SK-N-SH (cell line): ENCODE data around the gene RCBTB2. TPM values are rescaled to one million over a fixed set of nuclear protein-coding genes. Genes with fewer than 3 reads are reported as not detected.

Source experiments
- CTCF ChIA-PET: fragments of 300-600, 350-600 bp; formaldehyde crosslinking; extraction: SDS; loops from one replicate; lab custom pipeline; 2021; lab: Yijun Ruan, JAX
- POLR2A ChIA-PET: fragments of 350-600 bp; sonication (Branson Sonifier 250); formaldehyde crosslinking; extraction: SDS; loops from one replicate; lab custom pipeline; 2020; ENCODE audit warnings: antibody characterized with exemption, inconsistent platforms; lab: Yijun Ruan, JAX
- DNase-seq: peaks from one replicate; pipeline ENCODE4 v3.0.0; 2012
- H2AFZ ChIP-seq: fragments of 200-600 bp; sonication (generic); 2 replicates; pipeline ENCODE4 v1.8.1; 2016; ENCODE audit warnings: antibody characterized with exemption, mild to moderate bottlenecking, low read depth
- H3F3A ChIP-seq: fragments of 200-600 bp; sonication (generic); replicated peaks from 2 replicates; pipeline ENCODE3; 2016; ENCODE audit warnings: antibody characterized with exemption, mild to moderate bottlenecking; ENCODE audit not compliant: insufficient read depth
- H3K27ac ChIP-seq, 2 experiments: fragments of 200-500 bp in 1 of 2; fragments of 200-600 bp in 1 of 2; sonication (Bioruptor generic) in 1 of 2; sonication (generic), shearing (Covaris generic) in 1 of 2; 2 replicates each; pipeline versions ENCODE4 v1.5.1 to v1.6.1; 2014 to 2016; ENCODE audit warnings: low read depth in 2 of 2, inconsistent platforms in 1 of 2, low read length in 1 of 2, mild to moderate bottlenecking in 1 of 2, mixed read lengths in 1 of 2
- H3K27me3 ChIP-seq: fragments of 200-600 bp; sonication (generic), shearing (Covaris generic); 2 replicates; pipeline ENCODE4 v1.6.1; 2016; ENCODE audit warnings: mixed run types; ENCODE audit not compliant: insufficient read depth
- H3K36me3 ChIP-seq, 2 experiments: fragments of 200-500 bp in 1 of 2; fragments of 200-600 bp in 1 of 2; sonication (Bioruptor generic) in 1 of 2; sonication (generic) in 1 of 2; replicated peaks in 1 of 2; 2 replicates each; pipeline versions ENCODE3 to v1.5.1; 2014 to 2016; ENCODE audit warnings: low read length in 1 of 2, mild to moderate bottlenecking in 1 of 2; ENCODE audit not compliant: insufficient read depth in 2 of 2, control insufficient read depth in 1 of 2
- H3K4me1 ChIP-seq, 2 experiments: fragments of 200-500 bp in 1 of 2; fragments of 200-600 bp in 1 of 2; sonication (Bioruptor generic) in 1 of 2; sonication (generic), shearing (Covaris generic) in 1 of 2; 2 replicates each; pipeline versions ENCODE4 v1.5.1 to v1.6.1; 2014 to 2016; ENCODE audit warnings: low read depth in 1 of 2, low read length in 1 of 2, mixed run types in 1 of 2; ENCODE audit not compliant: insufficient read depth in 2 of 2, control insufficient read depth in 1 of 2
- H3K4me2 ChIP-seq: fragments of 200-600 bp; sonication (generic), shearing (Covaris generic); 2 replicates; pipeline ENCODE4 v1.6.1; 2017; ENCODE audit warnings: mixed run types
- H3K4me3 ChIP-seq, 2 experiments: fragments of 200-500 bp in 1 of 2; fragments of 200-600 bp in 1 of 2; sonication (Bioruptor generic) in 1 of 2; sonication (generic), shearing (Covaris generic) in 1 of 2; 2 replicates each; pipeline versions ENCODE4 v1.5.1 to v1.8.1; 2014 to 2016; ENCODE audit warnings: low read depth in 2 of 2, inconsistent platforms in 1 of 2, low read length in 1 of 2, mild to moderate bottlenecking in 1 of 2, mixed read lengths in 1 of 2, moderate library complexity in 1 of 2
- H3K79me2 ChIP-seq: fragments of 200-600 bp; sonication (generic); 2 replicates; pipeline ENCODE4 v1.8.1; 2017; ENCODE audit warnings: mild to moderate bottlenecking; ENCODE audit not compliant: insufficient read depth
- H3K9ac ChIP-seq: fragments of 200-600 bp; sonication (generic); 2 replicates; pipeline ENCODE4 v1.6.1; 2017; ENCODE audit warnings: mixed run types
- H3K9me2 ChIP-seq: fragments of 200-600 bp; sonication (generic); 2 replicates; pipeline ENCODE4 v1.6.1; 2017; ENCODE audit warnings: mixed run types
- H3K9me3 ChIP-seq: fragments of 200-600 bp; sonication (generic); 2 replicates; pipeline ENCODE4 v1.6.1; 2017; ENCODE audit warnings: mixed run types, mild to moderate bottlenecking, moderate library complexity
- H4K20me1 ChIP-seq: fragments of 200-600 bp; sonication (generic); 2 replicates; pipeline ENCODE4 v1.6.1; 2017; ENCODE audit warnings: mild to moderate bottlenecking, mixed run types; ENCODE audit not compliant: insufficient read depth
- CHD2 ChIP-seq: fragments of 150-350 bp; IDR thresholded peaks from 2 replicates; pipeline ENCODE4 v1.6.1; 2018; ENCODE audit warnings: low read length; ENCODE audit not compliant: partially characterized antibody
- EP300 ChIP-seq, 2 experiments: IDR thresholded peaks; 2 replicates each; pipeline versions ENCODE4 v1.4.0 to v1.6.1; 2012; ENCODE audit warnings: borderline replicate concordance in 1 of 2, low read depth in 1 of 2, low read length in 1 of 2
- FOXJ3 ChIP-seq: sonication (generic); formaldehyde crosslinking; IDR thresholded peaks from 2 replicates; pipeline ENCODE4 v1.5.1; 2020; ENCODE audit warnings: mild to moderate bottlenecking, missing genetic modification reagents
- FOXM1 ChIP-seq: IDR thresholded peaks from 2 replicates; pipeline ENCODE4 v1.4.0; 2012; ENCODE audit warnings: low read depth, mild to moderate bottlenecking
- GABPA ChIP-seq: IDR thresholded peaks from 2 replicates; pipeline ENCODE4 v1.4.0; 2012; ENCODE audit warnings: low read depth, mild to moderate bottlenecking
- GATA2 ChIP-seq: sonication (generic); formaldehyde crosslinking; IDR thresholded peaks from 2 replicates; pipeline ENCODE4 v1.5.0; 2020; ENCODE audit warnings: mild to moderate bottlenecking, missing genetic modification reagents
- JUND ChIP-seq: IDR thresholded peaks from 2 replicates; pipeline ENCODE4 v1.4.0; 2012
- MEF2A ChIP-seq: IDR thresholded peaks from 2 replicates; pipeline ENCODE4 v1.4.0; 2012; ENCODE audit warnings: low read depth, borderline replicate concordance
- RAD21 ChIP-seq: IDR thresholded peaks from 2 replicates; pipeline ENCODE4 v1.6.1; 2012; ENCODE audit warnings: mild to moderate bottlenecking, low read length
- RCOR1 ChIP-seq: fragments of 150-350 bp; IDR thresholded peaks from 2 replicates; pipeline ENCODE4 v1.6.1; 2017; ENCODE audit warnings: antibody characterized with exemption, low read length
- RFX5 ChIP-seq: IDR thresholded peaks from 2 replicates; pipeline ENCODE4 v1.6.1; 2012; ENCODE audit warnings: mild to moderate bottlenecking, improper control_type of control experiment, low read length
- RXRA ChIP-seq: IDR thresholded peaks from 2 replicates; pipeline ENCODE4 v1.4.0; 2012; ENCODE audit warnings: low read depth, mild to moderate bottlenecking, borderline replicate concordance
- SIN3A ChIP-seq: IDR thresholded peaks from 2 replicates; pipeline ENCODE4 v1.6.1; 2012; ENCODE audit warnings: low read depth, mild to moderate bottlenecking, low read length, moderate library complexity, borderline replicate concordance
- SMC3 ChIP-seq: IDR thresholded peaks from 2 replicates; pipeline ENCODE4 v1.6.1; 2012; ENCODE audit warnings: low read depth, low read length, improper control_type of control experiment
- TAF1 ChIP-seq: IDR thresholded peaks from 2 replicates; pipeline ENCODE4 v1.6.1; 2012; ENCODE audit warnings: low read depth, mild to moderate bottlenecking, low read length, moderate library complexity, borderline replicate concordance
- USF2 ChIP-seq: fragments of 150-350 bp; IDR thresholded peaks from 2 replicates; pipeline ENCODE4 v1.6.1; 2017; ENCODE audit warnings: antibody characterized with exemption, low read length, low read depth, borderline replicate concordance
- YY1 ChIP-seq: IDR thresholded peaks from 2 replicates; pipeline ENCODE4 v1.4.0; 2012; ENCODE audit warnings: low read depth, mild to moderate bottlenecking
- WGBS: methylation state at CpG from one replicate; pipeline ENCODE4 v1.1.6; 2017; ENCODE audit warnings: low lambda C conversion rate; 5-methylcytosine and 5-hydroxymethylcytosine counted together
- polyA plus RNA-seq, 3 experiments: library from polyadenylated mRNA; depleted of rRNA; stranded (reverse); fragments of >200 nt; gene quantifications; 2 replicates each; pipeline ENCODE4 v1.2.3, GENCODE V29; 2012
- TF ChIP-seq, protein P1 (sequence below): IDR thresholded peaks from 2 replicates; pipeline ENCODE4 v1.4.0; 2012; ENCODE audit warnings: low read depth
- TF ChIP-seq, protein P2 (sequence below): IDR thresholded peaks from 2 replicates; pipeline ENCODE4; 2012
- TF ChIP-seq, protein P3 (sequence below): fragments of 150-350 bp; IDR thresholded peaks from 2 replicates; pipeline ENCODE4 v1.6.1; 2016; ENCODE audit warnings: mild to moderate bottlenecking, low read depth, low read length
- TF ChIP-seq, protein P4 (sequence below): fragments of 200-600 bp; sonication (generic); IDR thresholded peaks from 2 replicates; pipeline ENCODE4 v1.6.1; 2017; ENCODE audit warnings: antibody characterized with exemption, mild to moderate bottlenecking, moderate library complexity

The RCBTB2 gene
- polyA plus RNA-seq, 1 of the 3 experiments (the other 2 are of a cell fraction) = 2.8 TPM

DNA sequence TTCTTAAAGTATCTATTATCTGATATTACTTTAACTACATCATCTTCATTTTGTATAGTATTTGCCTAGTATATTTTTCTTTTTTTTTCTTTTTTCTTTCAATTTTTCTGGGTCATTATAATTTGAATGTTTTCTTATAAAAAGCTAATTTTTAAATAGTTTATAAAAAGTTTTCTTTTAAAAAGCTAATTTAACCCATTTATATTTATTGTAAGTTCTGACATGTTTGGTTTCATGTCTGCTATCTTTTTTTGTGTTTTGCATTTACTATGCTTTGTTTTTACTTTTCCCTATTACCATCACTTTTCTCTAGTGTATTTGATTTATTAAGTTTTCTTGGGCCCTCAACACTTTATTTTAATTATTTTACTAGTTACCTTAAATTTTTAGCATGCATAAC, 22.6 kb upstream of the RCBTB2 start (continued):
- TF ChIP-seq, protein P1, sequence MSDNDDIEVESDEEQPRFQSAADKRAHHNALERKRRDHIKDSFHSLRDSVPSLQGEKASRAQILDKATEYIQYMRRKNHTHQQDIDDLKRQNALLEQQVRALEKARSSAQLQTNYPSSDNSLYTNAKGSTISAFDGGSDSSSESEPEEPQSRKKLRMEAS = no peak
- TF ChIP-seq EP300 (IDR thresholded peaks at IDR 0.05; ENCODE audit: borderline replicate concordance in 1 of 2, low read depth in 1 of 2, low read length in 1 of 2) (no peak), GATA2 (CRISPR knock-in tag) (no peak)

DNA sequence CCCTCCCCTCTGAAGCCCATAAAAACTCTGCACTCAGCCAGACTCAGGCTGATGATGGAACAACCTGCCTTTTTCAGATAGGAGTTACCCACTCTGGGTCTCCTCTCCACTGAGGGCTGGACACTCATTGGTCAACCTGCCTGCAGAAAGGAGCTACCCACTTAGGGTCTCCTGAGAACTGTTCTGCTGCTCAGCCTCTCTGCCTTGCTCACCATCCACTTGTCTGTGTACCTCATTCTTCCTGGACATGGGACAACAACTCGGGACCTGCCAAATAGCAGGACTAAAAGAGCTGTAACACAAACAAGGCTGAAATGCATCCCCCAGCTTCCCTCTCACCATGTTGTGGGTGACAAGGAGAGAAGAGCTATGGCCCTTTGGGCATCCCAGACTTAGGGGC, 18.4 kb upstream of the RCBTB2 start:
- H4K20me1 ChIP-seq = no peaks in the 10 kb centered on the region
- H3K79me2 ChIP-seq = no peaks in the 10 kb centered on the region
- no peak for DNase-seq
- no peak overlapping the region for H3K27ac ChIP-seq
- no peaks in the 10 kb centered on the region for H3K4me1 ChIP-seq
- H2AFZ ChIP-seq = no peak overlapping the region
- H3K4me3 ChIP-seq = no peak overlapping the region
- no peaks in the 10 kb centered on the region for H3F3A ChIP-seq
- no peaks in the 10 kb centered on the region for H3K27me3 ChIP-seq
- ChIA-PET POLR2A (interaction anchor here (0.6 to 1.6 kb wide), 2 partner anchors 19 to 536 kb away, joined by 3 to 4 read pairs; no protein-coding TSS in a partner anchor), CTCF (interaction anchor here (1.4 kb wide), 1 partner anchor 218 kb away, joined by 3 read pairs; no protein-coding TSS in a partner anchor)
- WGBS = 8% methylated on average over 1 of the region's 1 CpG
- H3K9ac ChIP-seq = no peak overlapping the region
- H3K4me2 ChIP-seq = no peak overlapping the region
- H3K9me2 ChIP-seq = no peaks in the 10 kb centered on the region
- peaks cover 25% of the 10 kb centered on the region for H3K9me3 ChIP-seq
- no peaks in the 10 kb centered on the region for H3K36me3 ChIP-seq
- TF ChIP-seq SIN3A (no peak), RXRA (no peak), FOXM1 (no peak), JUND (no peak), GABPA (no peak), CHD2 (no peak)
- TF ChIP-seq, protein P2, sequence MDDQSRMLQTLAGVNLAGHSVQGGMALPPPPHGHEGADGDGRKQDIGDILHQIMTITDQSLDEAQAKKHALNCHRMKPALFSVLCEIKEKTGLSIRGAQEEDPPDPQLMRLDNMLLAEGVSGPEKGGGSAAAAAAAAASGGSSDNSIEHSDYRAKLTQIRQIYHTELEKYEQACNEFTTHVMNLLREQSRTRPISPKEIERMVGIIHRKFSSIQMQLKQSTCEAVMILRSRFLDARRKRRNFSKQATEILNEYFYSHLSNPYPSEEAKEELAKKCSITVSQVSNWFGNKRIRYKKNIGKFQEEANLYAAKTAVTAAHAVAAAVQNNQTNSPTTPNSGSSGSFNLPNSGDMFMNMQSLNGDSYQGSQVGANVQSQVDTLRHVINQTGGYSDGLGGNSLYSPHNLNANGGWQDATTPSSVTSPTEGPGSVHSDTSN = no peak

DNA sequence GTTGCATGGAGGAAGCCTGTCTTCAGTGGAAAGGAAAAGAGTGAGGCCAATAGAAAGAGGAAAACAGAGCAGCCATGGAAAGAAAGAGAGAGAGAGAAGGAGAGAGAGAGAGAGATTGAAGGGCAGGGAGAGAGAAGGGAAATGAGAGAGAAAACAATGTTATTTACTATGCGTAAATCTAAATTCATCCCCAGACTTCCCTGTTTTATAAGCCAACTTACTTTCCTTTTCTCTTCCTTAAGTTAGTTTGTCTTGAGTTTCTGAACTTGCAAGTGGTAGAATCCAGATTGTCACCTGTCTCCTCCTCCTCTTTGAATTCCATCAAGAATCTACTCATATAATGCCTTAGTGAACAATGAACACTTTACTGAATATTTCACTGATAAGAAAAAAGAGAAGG, 16.8 kb upstream of the RCBTB2 start:
- TF ChIP-seq USF2 (no peak), YY1 (no peak), GABPA (no peak), TAF1 (no peak), GATA2 (CRISPR knock-in tag) (no peak), RCOR1 (no peak), RFX5 (no peak), MEF2A (no peak), SIN3A (no peak), RAD21 (no peak), SMC3 (no peak), FOXM1 (no peak), EP300 (IDR thresholded peaks at IDR 0.05; ENCODE audit: borderline replicate concordance in 1 of 2, low read depth in 1 of 2, low read length in 1 of 2) (no peak), FOXJ3 (CRISPR knock-in tag) (no peak)
- TF ChIP-seq, protein P3, sequence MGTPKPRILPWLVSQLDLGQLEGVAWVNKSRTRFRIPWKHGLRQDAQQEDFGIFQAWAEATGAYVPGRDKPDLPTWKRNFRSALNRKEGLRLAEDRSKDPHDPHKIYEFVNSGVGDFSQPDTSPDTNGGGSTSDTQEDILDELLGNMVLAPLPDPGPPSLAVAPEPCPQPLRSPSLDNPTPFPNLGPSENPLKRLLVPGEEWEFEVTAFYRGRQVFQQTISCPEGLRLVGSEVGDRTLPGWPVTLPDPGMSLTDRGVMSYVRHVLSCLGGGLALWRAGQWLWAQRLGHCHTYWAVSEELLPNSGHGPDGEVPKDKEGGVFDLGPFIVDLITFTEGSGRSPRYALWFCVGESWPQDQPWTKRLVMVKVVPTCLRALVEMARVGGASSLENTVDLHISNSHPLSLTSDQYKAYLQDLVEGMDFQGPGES = no peak
- TF ChIP-seq, protein P4, sequence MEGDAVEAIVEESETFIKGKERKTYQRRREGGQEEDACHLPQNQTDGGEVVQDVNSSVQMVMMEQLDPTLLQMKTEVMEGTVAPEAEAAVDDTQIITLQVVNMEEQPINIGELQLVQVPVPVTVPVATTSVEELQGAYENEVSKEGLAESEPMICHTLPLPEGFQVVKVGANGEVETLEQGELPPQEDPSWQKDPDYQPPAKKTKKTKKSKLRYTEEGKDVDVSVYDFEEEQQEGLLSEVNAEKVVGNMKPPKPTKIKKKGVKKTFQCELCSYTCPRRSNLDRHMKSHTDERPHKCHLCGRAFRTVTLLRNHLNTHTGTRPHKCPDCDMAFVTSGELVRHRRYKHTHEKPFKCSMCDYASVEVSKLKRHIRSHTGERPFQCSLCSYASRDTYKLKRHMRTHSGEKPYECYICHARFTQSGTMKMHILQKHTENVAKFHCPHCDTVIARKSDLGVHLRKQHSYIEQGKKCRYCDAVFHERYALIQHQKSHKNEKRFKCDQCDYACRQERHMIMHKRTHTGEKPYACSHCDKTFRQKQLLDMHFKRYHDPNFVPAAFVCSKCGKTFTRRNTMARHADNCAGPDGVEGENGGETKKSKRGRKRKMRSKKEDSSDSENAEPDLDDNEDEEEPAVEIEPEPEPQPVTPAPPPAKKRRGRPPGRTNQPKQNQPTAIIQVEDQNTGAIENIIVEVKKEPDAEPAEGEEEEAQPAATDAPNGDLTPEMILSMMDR = no peak
- TF ChIP-seq, protein P1 = no peak
- Histone ChIP-seq H2AFZ (no peak overlapping the region), H3K9me2 (no peaks in the 10 kb centered on the region), H3K79me2 (no peaks in the 10 kb centered on the region), H3K27me3 (no peaks in the 10 kb centered on the region), H3K9me3 (peaks cover 12% of the 10 kb centered on the region; the same call in 1 of the 2 replicates), H3K4me2 (no peak overlapping the region), H3K4me3 (no peak overlapping the region), H3K27ac (no peak overlapping the region), H4K20me1 (no peaks in the 10 kb centered on the region), H3F3A (no peaks in the 10 kb centered on the region), H3K36me3 (no peaks in the 10 kb centered on the region), H3K4me1 (no peaks in the 10 kb centered on the region), H3K9ac (no peak overlapping the region)
- ChIA-PET CTCF (no interaction called here), POLR2A (no interaction called here)
- WGBS = 94% methylated on average over 1 of the region's 1 CpG
- no peak for DNase-seq
